ENCODE data around the gene MAP4K3.

The MAP4K3 gene

GRCh38 chr2:39435234-39435633 lies 1.9 kb downstream of the MAP4K3 start:
- TF ChIP-seq CTCF (IDR thresholded peaks at IDR 0.05; ENCODE audit: extremely low read depth, insufficient read depth, missing control alignments): no peak
- DNase-seq (ENCODE audit: low spot score): no peak
- in situ Hi-C loops (cut with MboI; ENCODE audit: low pct_unique_long_range_greater_than_20kb, low sequenced_read_pairs, unreplicated experiment): no loop called here

GRCh38 chr2:39434233-39434897 lies 2.7 kb downstream of the MAP4K3 start:
- in situ Hi-C loops (cut with MboI; ENCODE audit: low pct_unique_long_range_greater_than_20kb, low sequenced_read_pairs, unreplicated experiment): no loop called here
- TF ChIP-seq CTCF (IDR thresholded peaks at IDR 0.05; ENCODE audit: extremely low read depth, insufficient read depth, missing control alignments): no peak
- DNase-seq (ENCODE audit: low spot score): no peak

GRCh38 chr2:39433586-39434195 lies 3.4 kb downstream of the MAP4K3 start:
- TF ChIP-seq CTCF (IDR thresholded peaks at IDR 0.05; ENCODE audit: extremely low read depth, insufficient read depth, missing control alignments): no peak
- in situ Hi-C loops (cut with MboI; ENCODE audit: low pct_unique_long_range_greater_than_20kb, low sequenced_read_pairs, unreplicated experiment): no loop called here
- no peak for DNase-seq (ENCODE audit: low spot score)

- no peak for DNase-seq (ENCODE audit: low spot score)
- TF ChIP-seq CTCF (IDR thresholded peaks at IDR 0.05; ENCODE audit: extremely low read depth, insufficient read depth, missing control alignments): no peak
- in situ Hi-C loops (cut with MboI; ENCODE audit: low pct_unique_long_range_greater_than_20kb, low sequenced_read_pairs, unreplicated experiment): no loop called here
Observed at GRCh38 chr2:39432701-39433100, 4.4 kb downstream of the MAP4K3 start.

GRCh38 chr2:39431592-39432316 lies 5.3 kb downstream of the MAP4K3 start:
- in situ Hi-C loops (cut with MboI; ENCODE audit: low pct_unique_long_range_greater_than_20kb, low sequenced_read_pairs, unreplicated experiment): no loop called here
- no peak for DNase-seq (ENCODE audit: low spot score)
- no peak for TF ChIP-seq CTCF (IDR thresholded peaks at IDR 0.05; ENCODE audit: extremely low read depth, insufficient read depth, missing control alignments)

GRCh38 chr2:39429746-39430145 lies 7.3 kb downstream of the MAP4K3 start:
- no peak for TF ChIP-seq CTCF (IDR thresholded peaks at IDR 0.05; ENCODE audit: extremely low read depth, insufficient read depth, missing control alignments)
- in situ Hi-C loops (cut with MboI; ENCODE audit: low pct_unique_long_range_greater_than_20kb, low sequenced_read_pairs, unreplicated experiment): no loop called here
- no peak for DNase-seq (ENCODE audit: low spot score)
